Measurements from ENCODE around the gene LEUTX.

DNA sequence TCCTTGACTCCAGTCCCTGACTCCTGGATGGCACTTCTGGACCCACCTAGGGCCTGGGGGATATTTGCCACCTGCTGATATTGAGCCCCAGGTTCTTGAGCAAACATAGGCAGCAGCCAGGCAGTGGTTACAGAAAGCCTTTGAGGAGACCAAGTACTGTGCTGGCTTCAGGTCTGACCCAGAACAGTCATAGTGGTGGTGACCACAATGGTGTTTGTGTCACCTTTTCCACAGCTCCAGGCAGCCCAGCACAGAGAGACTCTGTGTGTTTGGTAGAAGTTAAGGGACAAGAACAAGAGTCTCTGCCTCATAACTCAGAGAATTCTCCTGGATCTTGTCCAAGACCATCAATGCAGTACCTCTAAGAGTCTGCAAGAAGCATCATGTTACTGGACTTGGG is 26.3 kb upstream of the LEUTX start:
- TF ChIP-seq TAF1 (IDR thresholded peaks at IDR 0.05; ENCODE audit: borderline replicate concordance, low read depth, low read length) (no peak), POLR2A (IDR thresholded peaks at IDR 0.05; ENCODE audit: low read depth, low read length) (no peak)

All from GM12892 (cell line).